Heart left ventricle (tissue), 13 donors: ENCODE data around the gene YPEL2.

Source experiments
- CTCF ChIP-seq, 12 donors: fragments of 200-600 bp; sonication (generic) in 4 of 12; IDR thresholded peaks; one replicate each; pipeline versions ENCODE4 v1.5.0 to v1.8.0; 2018 to 2022; ENCODE audit warnings: antibody characterized with exemption in 12 of 12, mild to moderate bottlenecking in 5 of 12
- POLR2A ChIP-seq, 2 donors: fragments of 450-650 bp; IDR thresholded peaks; one replicate each; pipeline ENCODE4 v1.6.1; 2017; ENCODE audit warnings: antibody characterized with exemption in 2 of 2, mild to moderate bottlenecking in 2 of 2, moderate library complexity in 2 of 2
- donor health status: ischemic (EF 13 %, LVEDD 7.1; RV severe dilation, severe dysfunction).
- donor health status: DM: no; HTN: yes; CAD: no.
- donor health status: DM: no; HTN: no; CAD: no.
- donor health status: ischemic (EF 25% LVEDD 6.9; RV normal size, moderate dysfunction).
- donor health status: ischemic (EF 25% LVEDD 5.7; RV mildly dilated, moderate dysfunction).
- donor health status: ischemic (EF 35%, LVEDD 5.7; RV mildly dilated, moderate dysfunction).
- donor health status: nonischemic (EF 11% LVEDD 7.7; RV severe dilation, severe dysfunction).
- donor health status: DM: yes; HTN: yes; CAD: no.
- donor health status: PGD.
- donor health status: ischemic (EF 29% LVEDD 5.4; RV normal size, mild dysfunction).
- donor health status: nonischemic (EF 23%, LVEDD 6.1; RV moderate dilation, normal function).

GRCh38 chr17:59287891-59288290 lies 43.6 kb upstream of the YPEL2 start:
- TF ChIP-seq CTCF (IDR thresholded peaks at IDR 0.05) (no peak), POLR2A (IDR thresholded peaks at IDR 0.05) (no peak)
